K562 (cell line): ENCODE measurements around the gene CCDC85C. TPM values are rescaled to one million over a fixed set of nuclear protein-coding genes. Genes with fewer than 3 reads are reported as not detected.

Source experiments
- BCLAF1 ChIP-seq, 2 experiments: fragments of 450-650 bp in 1 of 2; IDR thresholded peaks; 2 replicates each; pipeline ENCODE4 v1.6.1; 2011 to 2017; ENCODE audit warnings: low read depth in 2 of 2, antibody characterized with exemption in 1 of 2, borderline replicate concordance in 1 of 2, low read length in 1 of 2, mild to moderate bottlenecking in 1 of 2, mixed read lengths in 1 of 2; ENCODE audit not compliant: control insufficient read depth in 1 of 2
- CBX3 ChIP-seq, 2 experiments: IDR thresholded peaks; 1 replicate in 1 of 2; 2 replicates in 1 of 2; pipeline ENCODE4 v1.6.1; 2012; ENCODE audit warnings: inconsistent platforms in 2 of 2, low read length in 2 of 2, borderline replicate concordance in 1 of 2, control low read depth in 1 of 2
- CHD2 ChIP-seq: IDR thresholded peaks from 2 replicates; pipeline ENCODE4 v1.6.1; 2011; ENCODE audit warnings: low read depth, low read length
- CREB3L1 ChIP-seq: fragments of 450-650 bp; IDR thresholded peaks from 2 replicates; pipeline ENCODE4 v1.6.1; 2014; ENCODE audit warnings: low read depth, mild to moderate bottlenecking, moderate library complexity, borderline replicate concordance
- CREB5 ChIP-seq: fragments of 250-450 bp; sonication (Bioruptor Pico); IDR thresholded peaks from 2 replicates; pipeline ENCODE4 v1.5.0; 2020; ENCODE audit warnings: mild to moderate bottlenecking
- CSDE1 ChIP-seq, 2 experiments: fragments of 450-650 bp; IDR thresholded peaks; 2 replicates each; pipeline ENCODE4 v1.6.1; 2016; ENCODE audit warnings: mild to moderate bottlenecking in 1 of 2
- ELK3 ChIP-seq: fragments of 450-650 bp; formaldehyde crosslinking; IDR thresholded peaks from 2 replicates; pipeline ENCODE4 v1.4.0; 2020; ENCODE audit warnings: mild to moderate bottlenecking
- HEY1 ChIP-seq: fragments of 250-450 bp; sonication (Bioruptor Pico); IDR thresholded peaks from 2 replicates; pipeline ENCODE4 v1.5.0; 2020; ENCODE audit warnings: mild to moderate bottlenecking, moderate library complexity, borderline replicate concordance
- ID3 ChIP-seq, 2 experiments: fragments of 250-450 bp in 1 of 2; fragments of 450-650 bp in 1 of 2; sonication (Bioruptor Pico) in 1 of 2; IDR thresholded peaks; 2 replicates each; pipeline versions ENCODE4 v1.6.1 to v1.8.0; 2016 to 2021; ENCODE audit warnings: mild to moderate bottlenecking in 2 of 2, moderate library complexity in 2 of 2, missing compliant biosample characterization in 1 of 2, missing genetic modification characterization in 1 of 2
- KDM5B ChIP-seq: fragments of 200-600 bp; sonication (generic); IDR thresholded peaks from 2 replicates; pipeline ENCODE4 v1.6.1; 2012; ENCODE audit warnings: low read depth, mild to moderate bottlenecking, moderate library complexity, low read length, control low read depth, inconsistent platforms; ENCODE audit not compliant: insufficient replicate concordance
- LCOR ChIP-seq: sonication (generic); formaldehyde crosslinking; IDR thresholded peaks from 2 replicates; pipeline ENCODE4 v1.8.0; 2022; ENCODE audit warnings: mild to moderate bottlenecking, missing genetic modification reagents
- LEF1 ChIP-seq: fragments of 450-650 bp; IDR thresholded peaks from 2 replicates; pipeline ENCODE4 v1.6.1; 2016; ENCODE audit warnings: mild to moderate bottlenecking
- OTX1 ChIP-seq: fragments of 450-650 bp; formaldehyde crosslinking; IDR thresholded peaks from 2 replicates; pipeline ENCODE4 v1.4.0; 2022; ENCODE audit warnings: mild to moderate bottlenecking
- SMAD1 ChIP-seq: fragments of 150-350 bp; IDR thresholded peaks from 2 replicates; pipeline ENCODE4 v1.6.1; 2014; ENCODE audit warnings: low read length, low read depth; ENCODE audit not compliant: partially characterized antibody
- SMC3 ChIP-seq: conservative IDR thresholded peaks from 2 replicates; pipeline ENCODE4 v1.6.1; 2011; ENCODE audit warnings: low read depth, low read length, improper control_type of control experiment; ENCODE audit not compliant: insufficient read depth
- SRF ChIP-seq, 2 experiments: fragments of 250-450, 450-650 bp in 1 of 2; sonication (Bioruptor Pico) in 1 of 2; sonication (generic) in 1 of 2; formaldehyde crosslinking; IDR thresholded peaks; 2 replicates each; pipeline versions ENCODE4 v1.5.0 to v1.5.1; 2020 to 2022; ENCODE audit warnings: mild to moderate bottlenecking in 1 of 2, missing genetic modification reagents in 1 of 2
- SRSF1 ChIP-seq: fragments of 200-400 bp; formaldehyde crosslinking; IDR thresholded peaks from 2 replicates; pipeline ENCODE4 v1.6.1; 2017; ENCODE audit warnings: mild to moderate bottlenecking, low read depth, low read length, moderate library complexity
- SRSF9 ChIP-seq: fragments of 200-400 bp; formaldehyde crosslinking; IDR thresholded peaks from 2 replicates; pipeline ENCODE4 v1.6.1; 2017; ENCODE audit warnings: low read depth, low read length, borderline replicate concordance
- ZBTB1 ChIP-seq: sonication (generic); formaldehyde crosslinking; IDR thresholded peaks from 2 replicates; pipeline ENCODE4 v1.8.1; 2023; ENCODE audit warnings: missing genetic modification reagents, low read depth, mild to moderate bottlenecking, borderline replicate concordance
- polyA plus RNA-seq, 8 experiments: library from polyadenylated mRNA; depleted of rRNA in 4 of 8; stranded (reverse) in 5 of 8; unstranded in 3 of 8; fragments of >200 nt; fragmentation: Nextera tagmentation in 2 of 8; fragmentation: Illumina TruSeq in 1 of 8; extraction: Ambion mirVana in 2 of 8; extraction: Trizol in 1 of 8; gene quantifications; 2 replicates each; pipeline versions ENCODE4 v1.2.1 to v1.2.3, GENCODE V29; 2011 to 2014; ENCODE audit warnings: inconsistent platforms in 1 of 8, missing spikeins in 1 of 8
- total RNA-seq, 7 experiments: library from RNA; depleted of rRNA in 6 of 7; stranded (reverse); fragments of >200 nt in 6 of 7; fragmentation: Illumina TruSeq in 2 of 7; extraction: Trizol in 2 of 7; gene quantifications; 2 replicates each; pipeline versions ENCODE4 v1.2.1 to v1.2.3, GENCODE V29; 2011 to 2021; ENCODE audit warnings: low replicate concordance in 1 of 7

The CCDC85C gene
- total and polyA plus RNA-seq, 9 of the 15 experiments (the other 6 are each of a cell fraction or from before 2014, with no cell fraction given) = 0.18 to 22.0 (median 6.3) TPM

- TF ChIP-seq SRSF9 = no peak
- TF ChIP-seq KDM5B = no peak
- TF ChIP-seq BCLAF1 (IDR thresholded peaks at IDR 0.05; ENCODE audit: borderline replicate concordance in 1 of 2, control insufficient read depth in 1 of 2, low read depth in 2 of 2, low read length in 1 of 2) = no peak
- no peak for TF ChIP-seq SRSF1
- TF ChIP-seq SMAD1 = no peak
- TF ChIP-seq ID3 (CRISPR knock-in tag; IDR thresholded peaks at IDR 0.05) = no peak
- no peak for TF ChIP-seq ID3 (tag; IDR thresholded peaks at IDR 0.05)
- no peak for TF ChIP-seq ZBTB1 (CRISPR knock-in tag)
- no peak for TF ChIP-seq HEY1 (CRISPR knock-in tag)
- no peak for TF ChIP-seq CBX3 (IDR thresholded peaks at IDR 0.05; ENCODE audit: borderline replicate concordance in 1 of 2, low read length in 2 of 2)
- no peak for TF ChIP-seq CSDE1 (IDR thresholded peaks at IDR 0.05)
- TF ChIP-seq CREB5 = no peak
- no peak for TF ChIP-seq OTX1
- TF ChIP-seq SMC3 = no peak
- TF ChIP-seq CHD2 = peak; percentile 65
- TF ChIP-seq CREB3L1 = no peak
- TF ChIP-seq SRF (CRISPR knock-in tag; IDR thresholded peaks at IDR 0.05) = no peak
- TF ChIP-seq LCOR (CRISPR knock-in tag) = no peak
- TF ChIP-seq LEF1 = no peak
- no peak for TF ChIP-seq ELK3 (CRISPR knock-in tag)
Measured at GRCh38 chr14:99604278-99604765, 315 bp upstream of the CCDC85C start (continued).
